CD4-positive, alpha-beta T cell treated with Interleukin-15 for 4 hours (primary cell): ENCODE data around the gene LMO2.

Experiments used
- DNase-seq: peaks from one replicate; pipeline ENCODE4 v3.0.0-alpha.2; 2020; ENCODE audit warnings: low spot score

Gene LMO2

GRCh38 chr11:33819278-33820035 is 72.4 kb downstream of the LMO2 start:
- DNase-seq: no peak
